Stimulated activated CD4-positive, alpha-beta T cell treated with anti-CD3 and anti-CD28 coated beads, Interleukin-1b, Interleukin-23, amount 100 ng/mL, for 48 hours (primary cell): Measurements from ENCODE around the gene ABCB1.
"Not testable (repeated sequence)": the region's sequence is repeated elsewhere in the genome, so short reads cannot be mapped to it uniquely, and the experiment has no call there.

Experiments
- DNase-seq: peaks from one replicate; pipeline ENCODE4 v3.0.0-alpha.2; 2020

Gene ABCB1

GRCh38 chr7:87464830-87465533 is 135.7 kb downstream of the ABCB1 start:
- not testable (repeated sequence) for DNase-seq

GRCh38 chr7:87463982-87464381 is 136.7 kb downstream of the ABCB1 start:
- no peak for DNase-seq

GRCh38 chr7:87460444-87460843 is 140.2 kb downstream of the ABCB1 start:
- not testable (repeated sequence) for DNase-seq

- DNase-seq = no peak
Measured at GRCh38 chr7:87459941-87460340, 140.7 kb downstream of the ABCB1 start.

- no peak for DNase-seq
Measured at GRCh38 chr7:87458148-87458547, 142.5 kb downstream of the ABCB1 start.

GRCh38 chr7:87456247-87456646 is 144.4 kb downstream of the ABCB1 start:
- no peak for DNase-seq
